Measurements from ENCODE around the gene RFT1.

The RFT1 gene, protein sequence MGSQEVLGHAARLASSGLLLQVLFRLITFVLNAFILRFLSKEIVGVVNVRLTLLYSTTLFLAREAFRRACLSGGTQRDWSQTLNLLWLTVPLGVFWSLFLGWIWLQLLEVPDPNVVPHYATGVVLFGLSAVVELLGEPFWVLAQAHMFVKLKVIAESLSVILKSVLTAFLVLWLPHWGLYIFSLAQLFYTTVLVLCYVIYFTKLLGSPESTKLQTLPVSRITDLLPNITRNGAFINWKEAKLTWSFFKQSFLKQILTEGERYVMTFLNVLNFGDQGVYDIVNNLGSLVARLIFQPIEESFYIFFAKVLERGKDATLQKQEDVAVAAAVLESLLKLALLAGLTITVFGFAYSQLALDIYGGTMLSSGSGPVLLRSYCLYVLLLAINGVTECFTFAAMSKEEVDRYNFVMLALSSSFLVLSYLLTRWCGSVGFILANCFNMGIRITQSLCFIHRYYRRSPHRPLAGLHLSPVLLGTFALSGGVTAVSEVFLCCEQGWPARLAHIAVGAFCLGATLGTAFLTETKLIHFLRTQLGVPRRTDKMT

DNA sequence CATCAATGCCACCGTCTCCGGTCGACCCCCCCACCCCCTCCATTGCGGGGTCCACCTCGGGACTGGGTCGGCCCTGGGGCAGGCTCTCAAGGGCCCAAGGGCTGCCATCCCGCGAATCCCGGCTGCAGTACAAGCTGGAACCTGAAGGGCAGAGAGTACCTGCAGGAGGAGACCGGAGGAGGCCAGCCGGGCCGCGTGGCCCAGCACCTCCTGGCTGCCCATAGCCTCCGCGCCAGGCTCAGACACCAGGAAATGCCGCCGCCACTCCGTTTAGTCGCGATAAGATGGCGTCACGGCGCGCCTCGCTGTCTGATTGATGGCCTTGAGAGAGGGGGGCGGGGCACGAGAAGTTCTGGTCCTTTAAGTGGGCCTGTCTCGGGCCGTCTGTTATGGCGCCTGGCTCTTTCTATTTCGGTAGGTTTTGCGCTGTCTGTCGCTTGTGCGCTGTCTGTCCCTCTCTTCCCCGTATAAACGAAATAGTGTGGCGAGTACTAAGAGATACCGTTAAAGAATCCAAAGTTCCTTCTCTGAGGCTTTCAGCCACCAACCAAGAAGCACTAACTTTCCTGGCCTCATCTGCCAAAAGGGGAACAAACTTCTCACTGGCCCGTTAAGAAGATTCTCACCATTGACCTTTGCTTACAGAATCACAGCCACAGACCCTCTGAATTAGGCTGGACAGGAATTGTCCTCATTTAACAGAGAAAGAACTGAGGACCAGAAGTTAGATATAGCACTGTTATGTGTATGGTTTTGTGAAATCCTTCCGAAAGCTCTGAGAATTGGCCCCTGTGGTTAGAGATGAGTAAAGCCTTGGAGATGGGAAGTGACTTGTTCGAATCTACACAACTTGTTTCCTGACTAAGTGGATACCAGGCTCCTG, at the start of gene RFT1:
Gene RFT1, minus strand, starts transcription at position 257 of the 883 bp plus-strand sequence. Its CDS starts 35 bp downstream, at position 222.
- DNase-seq (ENCODE audit: low read depth) = peak; percentile 97

DNA sequence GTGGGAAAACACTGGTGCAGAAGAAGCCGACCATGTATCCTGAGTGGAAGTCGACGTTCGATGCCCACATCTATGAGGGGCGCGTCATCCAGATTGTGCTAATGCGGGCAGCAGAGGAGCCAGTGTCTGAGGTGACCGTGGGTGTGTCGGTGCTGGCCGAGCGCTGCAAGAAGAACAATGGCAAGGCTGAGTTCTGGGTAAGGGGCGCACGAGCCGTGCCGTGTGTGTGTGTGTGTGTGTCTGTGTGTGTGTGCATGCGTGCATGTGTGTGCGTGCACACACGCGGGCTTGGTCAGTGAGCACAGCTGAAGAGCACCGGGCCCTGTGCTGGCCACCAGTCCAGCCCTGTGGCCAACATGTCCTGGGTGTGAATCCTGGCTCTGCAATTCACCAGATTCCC, 49.3 kb upstream of the RFT1 start:
- no peak for DNase-seq (ENCODE audit: low read depth)

DNA sequence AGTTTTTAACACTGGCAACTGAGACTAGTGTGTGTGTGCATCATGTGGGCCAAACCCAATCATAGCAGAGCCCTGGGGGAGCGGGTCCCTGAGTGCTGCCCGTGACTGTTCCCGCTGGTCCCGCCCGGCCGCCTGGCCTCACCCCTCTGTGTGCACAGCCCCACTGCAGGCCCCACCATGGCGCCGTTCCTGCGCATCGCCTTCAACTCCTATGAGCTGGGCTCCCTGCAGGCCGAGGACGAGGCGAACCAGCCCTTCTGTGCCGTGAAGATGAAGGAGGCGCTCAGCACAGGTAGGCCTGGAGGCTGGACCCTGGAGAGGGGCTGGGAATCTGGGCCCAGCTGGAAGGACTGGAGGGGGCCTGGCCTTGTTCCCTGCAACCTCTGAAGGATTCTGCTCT, 48.0 kb upstream of the RFT1 start:
- no peak for DNase-seq (ENCODE audit: low read depth)

DNA sequence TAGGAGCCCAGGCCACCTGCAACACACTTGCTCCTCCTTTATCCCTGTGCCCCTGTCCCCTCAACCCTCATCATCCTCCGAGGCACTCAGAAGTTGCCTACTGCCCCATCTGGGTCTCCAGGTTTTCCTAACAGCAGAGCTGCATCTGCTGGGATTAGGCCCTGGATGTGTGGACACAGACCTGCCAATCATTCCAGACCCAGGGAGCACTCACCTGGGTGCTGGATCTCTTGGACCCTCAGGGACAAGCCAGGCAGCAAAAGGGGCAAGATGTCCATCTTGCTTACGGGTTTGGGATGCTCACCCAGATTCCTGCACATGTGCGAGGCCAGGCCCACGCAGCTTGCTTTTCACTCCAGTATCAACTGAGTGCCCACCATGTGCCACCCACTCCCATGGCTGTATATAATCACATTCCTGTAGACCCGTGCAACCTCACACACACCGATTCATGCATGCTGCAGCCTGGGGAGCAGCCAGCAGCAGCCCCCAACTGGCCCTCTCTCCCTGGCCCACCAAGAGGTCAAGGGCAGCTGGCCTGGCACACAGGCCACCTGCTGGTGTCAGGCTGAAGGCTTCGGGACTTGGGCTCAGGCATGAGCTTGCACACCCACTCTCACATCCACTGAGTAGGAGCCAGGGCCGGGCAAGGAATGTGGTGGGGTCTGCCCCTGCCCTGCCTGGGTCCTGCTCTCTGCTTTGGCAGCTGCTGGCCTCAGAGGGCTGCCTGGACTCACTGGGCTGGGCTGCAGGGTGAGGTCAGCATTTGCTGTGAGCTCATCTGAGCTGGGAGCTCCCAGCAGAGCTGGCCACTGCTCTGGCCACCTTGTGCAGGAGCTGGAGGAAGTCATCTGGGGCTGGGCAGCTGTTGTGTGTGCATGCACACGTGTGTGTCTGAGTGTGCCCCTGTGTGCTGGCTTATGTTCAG, 45.6 kb upstream of the RFT1 start:
- DNase-seq (ENCODE audit: low read depth) = no peak

DNA sequence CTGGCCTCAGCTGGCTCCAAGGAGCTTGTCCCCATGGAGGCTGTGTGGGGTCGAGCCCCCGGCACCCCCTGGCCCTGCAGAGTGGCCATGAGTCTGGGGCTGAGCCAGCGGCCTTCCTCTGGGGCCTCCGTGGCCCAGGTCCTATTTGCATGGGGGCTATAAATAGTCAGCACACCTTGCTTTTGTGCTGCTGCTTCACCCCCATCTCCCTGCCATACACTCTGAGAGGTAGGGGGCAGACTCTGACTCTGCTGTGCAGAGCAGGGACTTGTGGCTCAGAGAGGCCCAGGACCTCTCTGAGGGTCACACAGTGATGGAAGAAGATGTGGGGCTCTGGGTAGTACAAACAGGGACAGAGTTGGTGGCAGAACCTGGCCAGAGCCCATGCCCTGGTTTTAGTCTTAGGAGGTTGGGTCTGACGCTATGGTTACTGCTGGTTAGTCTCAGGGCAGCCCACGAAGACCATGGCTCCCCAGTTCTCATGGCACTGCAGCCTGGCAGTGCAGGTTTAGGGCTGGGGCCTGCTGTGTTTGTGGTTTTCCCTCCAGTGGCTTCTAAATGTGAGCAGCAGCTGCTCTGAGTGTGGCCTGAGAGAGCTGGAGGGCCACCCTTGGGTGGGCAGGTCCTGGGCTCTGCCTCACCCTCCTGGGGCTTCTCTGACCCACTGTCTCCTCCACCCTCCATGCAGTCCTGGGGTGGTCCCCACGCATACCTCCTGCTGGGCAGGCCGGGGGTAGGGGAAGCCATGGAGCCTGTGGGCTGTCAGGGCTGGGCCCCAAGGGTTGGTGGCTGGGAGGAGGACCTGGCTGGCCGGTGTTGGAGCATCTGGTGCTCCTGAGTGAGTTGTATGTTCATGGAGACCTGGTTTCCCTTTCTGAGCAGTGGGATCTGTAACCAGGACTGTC, 44.4 kb upstream of the RFT1 start:
- no peak for DNase-seq (ENCODE audit: low read depth)

DNA sequence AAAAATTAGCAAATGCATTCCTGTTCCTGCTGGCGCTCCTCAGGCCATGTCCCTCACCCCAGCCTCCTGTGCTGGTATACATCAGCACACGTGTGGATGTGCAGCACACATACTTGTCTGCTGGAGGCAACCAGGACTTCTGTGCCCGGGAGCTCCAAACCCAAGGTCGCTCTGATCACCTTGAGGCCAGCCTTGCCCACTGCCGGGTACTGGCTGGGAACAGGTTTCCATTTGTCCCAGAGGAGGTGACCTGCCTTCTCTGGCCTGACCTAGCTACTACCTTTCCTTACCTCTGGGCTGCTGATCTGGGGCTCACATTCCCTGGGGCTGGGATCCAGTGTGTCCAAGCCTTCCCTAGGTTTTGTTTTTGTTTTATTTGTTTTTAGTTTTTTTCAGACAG, 42.9 kb upstream of the RFT1 start:
- DNase-seq (ENCODE audit: low read depth) = no peak

DNA sequence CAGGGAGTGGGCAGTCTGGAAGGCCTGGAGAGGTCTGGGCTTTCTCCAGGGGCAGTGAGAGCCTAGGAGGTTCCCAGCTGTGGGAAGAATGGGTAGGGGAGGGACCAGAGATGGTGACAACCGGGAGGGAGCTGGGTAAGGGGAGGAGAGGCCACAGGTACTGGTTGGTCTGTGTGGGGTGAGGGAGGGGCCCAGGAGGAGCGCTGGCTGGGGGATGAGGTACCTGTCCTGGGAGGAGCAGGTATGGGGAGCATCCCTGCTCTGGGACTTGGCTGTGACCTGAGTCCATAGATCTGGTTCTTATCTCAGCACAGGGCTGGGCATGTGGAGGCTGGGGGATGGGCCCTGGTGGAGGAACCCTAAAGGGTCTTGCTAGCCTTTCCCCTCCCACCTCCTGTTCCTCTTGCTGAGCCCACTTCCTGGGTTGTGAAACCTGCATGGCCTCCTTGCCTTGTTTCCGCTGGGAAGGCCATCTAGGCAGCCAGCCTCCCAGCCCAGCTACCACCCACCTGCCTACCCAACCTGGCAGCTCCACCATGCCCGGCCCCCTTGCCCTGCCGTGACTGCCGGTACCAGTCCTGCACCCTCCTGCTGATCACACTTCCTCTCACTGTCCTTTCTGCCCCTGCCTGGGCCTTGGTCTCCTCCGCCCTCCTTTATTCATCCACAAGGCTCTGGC, 41.7 kb upstream of the RFT1 start:
- no peak for DNase-seq (ENCODE audit: low read depth)

DNA sequence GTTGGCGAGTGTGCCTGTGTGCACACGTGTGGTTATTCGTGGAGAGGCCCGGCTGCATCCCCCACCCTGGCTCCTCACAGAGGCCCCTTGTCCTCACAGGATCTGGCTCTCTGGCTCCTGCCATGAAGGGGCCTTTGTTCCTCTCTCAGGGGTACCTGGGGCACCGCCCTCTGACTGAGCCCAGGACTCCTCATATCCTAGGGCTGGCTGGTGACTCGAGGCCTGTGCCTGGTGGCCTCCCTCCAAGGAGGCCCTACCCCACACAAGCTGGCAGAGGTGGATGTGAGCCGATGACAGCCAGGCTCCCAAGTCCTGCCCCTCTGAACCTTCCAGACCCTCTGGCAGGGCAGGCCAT, 40.8 kb upstream of the RFT1 start:
- no peak for DNase-seq (ENCODE audit: low read depth)

DNA sequence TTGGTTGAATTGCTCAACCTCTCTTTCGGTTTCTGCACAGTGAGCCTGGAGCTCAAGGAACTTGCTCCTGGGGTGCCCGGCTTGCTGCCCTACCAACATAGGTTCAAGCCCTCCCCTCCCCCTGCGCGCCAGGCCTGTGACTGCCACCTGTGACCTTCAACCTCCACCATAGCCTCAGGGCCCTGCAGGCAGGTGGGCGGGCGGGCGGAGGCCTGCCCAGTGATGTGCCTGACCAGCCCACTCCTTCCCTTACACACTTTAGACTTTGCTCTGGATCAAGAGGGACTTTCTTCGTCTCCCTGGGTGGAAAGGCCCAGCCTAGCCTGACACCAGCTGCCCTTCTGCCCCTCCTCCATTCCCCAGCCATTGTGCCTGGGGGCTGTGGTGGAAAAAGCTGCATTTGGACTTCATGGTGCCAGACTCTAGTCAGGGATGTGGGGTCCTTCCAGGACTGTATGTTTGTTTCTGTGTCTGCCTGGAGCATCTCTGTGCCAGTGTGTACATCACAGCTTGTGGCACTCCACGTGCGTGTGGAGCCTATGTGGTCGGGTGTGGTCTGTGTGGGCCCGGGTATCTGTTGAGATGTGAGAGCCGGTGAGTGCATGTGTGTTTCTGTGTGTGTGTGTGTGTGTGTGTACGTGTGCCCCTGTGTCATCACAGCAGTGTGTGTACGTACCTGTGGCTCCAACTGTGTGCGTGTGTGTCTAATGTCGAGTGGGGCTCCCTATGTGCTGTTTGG, 40.3 kb upstream of the RFT1 start:
- no peak for DNase-seq (ENCODE audit: low read depth)

DNA sequence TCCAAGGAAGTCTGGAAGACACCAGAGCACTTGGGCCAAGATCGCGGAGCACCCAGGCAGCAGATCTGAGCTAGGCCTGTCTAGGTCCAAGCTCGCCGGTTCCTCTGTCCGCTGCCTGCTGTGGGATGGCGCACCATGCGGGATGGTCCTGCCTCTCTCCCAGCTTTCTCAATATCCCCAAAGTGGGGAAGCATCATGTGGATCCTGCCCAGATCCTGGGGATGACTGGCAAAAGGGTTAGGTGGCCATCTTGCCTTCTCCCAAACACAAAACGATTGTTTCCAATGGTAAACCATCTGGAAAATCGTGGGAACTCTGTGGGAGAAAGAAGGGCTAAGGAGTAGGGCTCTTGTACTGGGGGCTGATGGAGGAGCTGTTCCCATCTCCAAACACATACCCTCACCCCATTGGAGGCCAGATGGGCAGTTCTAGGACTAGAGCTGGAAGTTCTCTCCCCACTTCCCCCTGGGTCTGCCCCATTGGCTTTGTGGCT, 39.6 kb upstream of the RFT1 start:
- no peak for DNase-seq (ENCODE audit: low read depth)

DNA sequence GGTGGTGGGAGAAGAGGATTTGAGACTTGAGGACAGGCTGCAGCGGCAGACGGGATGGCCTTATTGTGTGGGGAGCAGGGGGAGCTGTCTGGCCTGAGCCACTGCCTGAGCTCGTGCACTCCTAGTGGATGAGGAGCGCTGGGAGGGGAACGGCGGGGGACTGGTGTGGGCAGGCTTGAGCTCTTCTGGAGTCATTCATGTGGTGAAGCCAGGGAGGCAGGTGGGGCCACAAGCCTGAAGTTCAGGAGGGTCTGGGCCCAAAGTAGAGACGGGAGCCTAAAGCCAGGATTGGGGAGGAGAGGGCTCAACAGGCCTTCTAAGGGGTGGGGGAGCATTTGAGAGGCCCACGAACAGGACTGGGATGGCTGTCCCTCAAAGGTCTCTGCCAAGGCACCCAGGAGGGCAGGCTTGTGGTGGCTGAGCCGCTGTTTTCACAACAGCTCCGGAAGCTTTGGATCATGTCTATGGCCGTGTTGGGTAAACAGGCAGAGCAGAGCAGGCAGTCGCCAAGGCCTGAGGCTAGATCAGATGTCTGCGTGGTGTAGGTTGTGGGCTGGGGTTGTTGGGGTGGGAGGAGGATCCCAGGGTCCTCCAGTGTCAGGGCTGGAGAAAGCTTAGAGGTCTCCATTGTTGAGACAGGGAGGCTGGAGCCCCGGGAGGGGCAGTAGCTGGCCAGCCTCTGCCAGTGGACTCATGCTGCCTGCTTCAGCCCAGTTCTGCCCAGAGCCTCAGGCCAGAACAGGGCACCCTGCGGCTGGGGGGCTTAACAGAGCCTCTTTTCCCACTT, 39.0 kb upstream of the RFT1 start:
- DNase-seq (ENCODE audit: low read depth) = no peak

DNA sequence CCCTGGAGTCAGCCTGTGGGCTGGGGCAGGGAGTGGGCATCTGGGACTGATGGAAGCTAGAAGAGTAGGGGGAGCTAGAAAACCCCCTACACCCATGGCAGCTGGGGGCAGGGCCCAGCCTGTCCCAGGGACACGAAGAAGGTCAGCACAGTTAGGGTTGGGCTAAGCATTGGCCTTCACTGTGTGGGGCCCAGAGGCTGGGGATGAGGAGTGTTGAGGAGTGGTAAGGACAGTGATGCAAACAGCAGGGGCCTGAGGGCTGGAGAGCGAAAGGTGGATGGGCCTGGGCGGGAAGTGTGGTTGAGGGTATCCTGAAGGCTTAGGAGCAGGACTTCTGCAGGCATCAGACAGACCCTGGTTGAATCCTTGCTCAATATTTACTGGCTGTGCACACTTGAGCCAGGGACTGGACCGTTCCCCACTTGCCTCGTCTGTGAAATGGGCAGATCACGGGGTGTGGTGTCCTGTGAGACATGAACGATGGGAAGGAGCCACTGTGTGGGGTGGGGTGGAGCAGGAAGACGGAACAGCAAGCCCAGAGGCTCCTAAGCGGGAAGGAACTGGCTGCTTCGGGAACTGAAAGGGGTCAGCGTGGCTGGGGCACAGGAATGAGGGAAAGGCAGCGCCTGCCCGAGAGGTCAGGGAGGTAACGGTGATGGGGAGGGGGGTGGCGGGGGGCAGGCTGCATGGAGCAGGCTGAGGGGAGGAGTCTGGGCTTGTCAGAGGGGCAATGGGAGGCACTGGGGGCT, 38.1 kb upstream of the RFT1 start:
- no peak for DNase-seq (ENCODE audit: low read depth)

DNA sequence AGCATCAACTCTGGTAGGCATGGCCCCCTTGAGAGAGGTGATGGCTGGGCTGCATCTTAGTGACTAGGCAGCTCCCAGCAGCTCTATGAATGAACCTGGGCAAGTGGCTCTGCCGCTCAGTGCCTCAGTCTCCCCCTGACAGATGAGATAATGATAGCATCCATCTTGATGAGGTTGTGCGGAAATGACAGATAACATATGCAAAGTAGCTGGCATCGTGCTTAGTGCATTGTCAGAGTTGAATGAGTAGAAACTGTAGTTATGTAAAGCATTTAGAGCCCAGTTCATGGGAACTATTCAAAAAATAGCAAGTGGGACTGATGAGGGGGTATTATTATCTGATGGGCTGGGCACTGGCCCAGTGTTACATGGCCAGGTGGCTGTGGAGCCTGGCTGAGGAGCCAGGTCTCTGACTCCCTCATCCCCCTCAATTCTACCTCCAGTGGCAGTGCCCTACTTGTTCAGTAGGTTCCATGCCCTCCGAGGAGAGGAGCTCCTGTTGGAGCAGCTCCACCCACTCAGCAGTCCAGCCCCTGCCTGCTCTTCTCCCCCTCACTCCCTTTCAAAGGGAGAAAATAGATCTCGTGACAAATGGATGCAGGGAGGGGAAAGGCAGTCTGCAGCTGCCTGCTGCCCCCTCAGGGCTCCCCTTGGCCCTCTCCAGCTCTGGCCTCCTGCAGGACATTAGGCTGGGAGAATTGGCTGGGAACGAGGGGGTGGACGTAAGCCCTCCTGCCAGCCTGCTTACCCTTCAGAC, 37.4 kb upstream of the RFT1 start:
- no peak for DNase-seq (ENCODE audit: low read depth)

DNA sequence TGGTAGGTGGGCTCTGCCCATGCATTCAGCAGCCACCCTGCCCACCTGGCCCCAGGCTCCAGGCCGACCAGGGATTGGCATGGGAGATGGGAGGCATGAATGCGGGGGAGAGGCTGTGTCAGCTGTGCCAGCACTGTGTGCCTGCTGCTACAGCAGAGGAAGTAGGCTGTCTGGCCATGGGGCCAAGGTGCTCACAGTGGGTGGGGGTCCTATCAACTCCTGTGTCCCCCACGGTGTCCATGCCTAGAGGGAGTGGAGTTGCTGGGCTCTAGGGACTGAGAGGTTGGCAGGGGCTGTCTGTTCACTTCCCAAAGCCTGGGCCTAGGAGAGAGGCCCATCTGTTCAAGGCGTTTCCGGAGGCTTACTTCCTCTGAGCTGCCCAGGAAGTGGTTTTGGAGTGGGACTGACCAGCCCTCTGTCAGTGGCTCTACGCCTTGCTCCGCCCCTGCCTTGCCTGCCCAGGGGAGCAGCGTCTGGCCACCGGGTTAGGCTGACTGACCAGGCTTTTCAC, 36.6 kb upstream of the RFT1 start:
- no peak for DNase-seq (ENCODE audit: low read depth)

DNA sequence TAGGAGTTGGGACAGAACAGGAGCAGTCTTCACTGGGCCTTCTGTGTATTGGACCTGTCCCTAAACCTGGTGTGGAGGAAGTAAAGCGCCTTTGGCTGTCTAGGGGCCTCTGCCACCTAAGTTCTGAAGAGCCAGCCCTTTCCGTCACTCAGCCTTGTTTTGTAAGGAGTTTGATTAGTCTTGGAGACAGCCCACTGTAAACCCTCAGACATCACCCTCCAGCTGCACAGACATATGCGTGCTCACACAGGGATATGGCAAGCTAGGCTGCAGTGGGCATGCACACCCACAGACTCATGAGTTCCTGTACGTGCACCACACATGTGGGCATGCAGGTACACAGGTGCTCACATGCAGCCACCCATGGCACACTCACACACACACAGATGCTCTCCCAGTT, 36.0 kb upstream of the RFT1 start:
- DNase-seq (ENCODE audit: low read depth) = no peak

DNA sequence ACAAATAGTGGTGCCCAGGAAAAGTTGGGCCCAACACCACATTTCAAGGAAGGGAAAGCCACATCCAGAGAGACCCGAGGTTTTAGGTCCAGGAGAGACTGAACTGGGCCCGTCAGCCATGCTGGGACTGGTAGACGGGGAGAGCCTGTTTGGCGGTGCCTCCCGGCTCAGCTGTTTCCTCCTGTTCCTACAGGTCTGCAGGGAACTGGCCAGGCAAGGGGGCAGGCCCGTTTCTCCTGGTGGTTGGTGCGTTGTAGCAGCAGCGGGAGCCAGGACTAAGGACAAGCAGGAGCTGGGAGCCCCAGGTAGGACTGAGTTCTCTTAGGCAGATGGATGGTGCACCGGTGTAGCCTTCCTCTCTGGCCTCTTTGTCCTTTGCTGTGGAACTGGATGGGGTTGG, 34.7 kb upstream of the RFT1 start:
- DNase-seq (ENCODE audit: low read depth) = no peak

Data from stimulated activated CD8-positive, alpha-beta memory T cell treated with anti-CD3 and anti-CD28 coated beads, Interleukin-4, amount 100 ng/mL, for 24 hours (primary cell).